Right lung (tissue), 5 donors: ENCODE measurements around the gene RALB. TPM values are rescaled to one million over a fixed set of nuclear protein-coding genes. Genes with fewer than 3 reads are reported as not detected.
"Not testable (repeated sequence)": the region's sequence is repeated elsewhere in the genome, so short reads cannot be mapped to it uniquely, and the experiment has no call there.

Experiments
- DNase-seq, 2 donors: peaks; one replicate each; pipeline ENCODE4 v3.0.0-alpha.2; 2013
- polyA plus RNA-seq, 5 donors: library from polyadenylated mRNA; unstranded; fragments of 120-200 nt; gene quantifications; one replicate each; pipeline versions ENCODE4 v1.2.1 to v1.2.3, GENCODE V29; 2013; ENCODE audit warnings: inconsistent platforms in 1 of 5, low replicate concordance in 1 of 5; ENCODE audit not compliant: insufficient read length in 5 of 5, insufficient read depth in 1 of 5

Gene RALB
- polyA plus RNA-seq, 5 donors = 112 to 130 (median 115) TPM

GRCh38 chr2:120312860-120313694 lies 60.4 kb downstream of the RALB start:
- DNase-seq = peak; percentile 82 to 85

- no peak for DNase-seq
These were observed 61.3 kb downstream of the RALB start for GRCh38 chr2:120313695-120314615.

- DNase-seq = no peak
These were observed 62.2 kb downstream of the RALB start for GRCh38 chr2:120314690-120315366.

GRCh38 chr2:120315367-120316033 lies 62.8 kb downstream of the RALB start:
- no peak for DNase-seq

GRCh38 chr2:120316071-120316470 lies 63.4 kb downstream of the RALB start:
- no peak for DNase-seq

GRCh38 chr2:120316528-120317179 lies 64.0 kb downstream of the RALB start:
- no peak for DNase-seq

GRCh38 chr2:120317180-120317533 lies 64.5 kb downstream of the RALB start:
- DNase-seq = no peak

GRCh38 chr2:120317916-120318315 lies 65.3 kb downstream of the RALB start:
- no peak for DNase-seq

- peak; percentile 55 for DNase-seq
These were observed 66.0 kb downstream of the RALB start for GRCh38 chr2:120318626-120319025.

- DNase-seq = no peak
These were observed 66.5 kb downstream of the RALB start for GRCh38 chr2:120319123-120319522.

- DNase-seq = no peak
These were observed 67.2 kb downstream of the RALB start for GRCh38 chr2:120319686-120320317.

GRCh38 chr2:120320318-120320851 lies 67.7 kb downstream of the RALB start:
- DNase-seq = peak in 1 of 2 donors; percentile 51

GRCh38 chr2:120320887-120321556 lies 68.4 kb downstream of the RALB start:
- not testable (repeated sequence) for DNase-seq

GRCh38 chr2:120321721-120322284 lies 69.2 kb downstream of the RALB start:
- no peak for DNase-seq

GRCh38 chr2:120322329-120322728 lies 69.7 kb downstream of the RALB start:
- DNase-seq = no peak

GRCh38 chr2:120323214-120323613 lies 70.6 kb downstream of the RALB start:
- DNase-seq = peak; percentile 62 to 68

GRCh38 chr2:120323807-120324399 lies 71.3 kb downstream of the RALB start:
- DNase-seq = no peak

GRCh38 chr2:120324933-120325332 lies 72.3 kb downstream of the RALB start:
- DNase-seq = no peak

GRCh38 chr2:120326066-120326465 lies 73.4 kb downstream of the RALB start:
- DNase-seq = no peak
